Endothelial cell of umbilical vein (primary cell): ENCODE measurements around the gene ZBTB7C. TPM values are rescaled to one million over a fixed set of nuclear protein-coding genes. Genes with fewer than 3 reads are reported as not detected.

ENCODE experiments used
- BruUV-seq: library from RNA; stranded (reverse); fragments of 400-500 nt; replicated peaks from 2 replicates; lab custom pipeline; 2021; lab: Mats Ljungman, UMichigan
- CTCF ChIA-PET: fragments of 300-600, 350-600 bp; sonication (Branson Sonifier 250); formaldehyde crosslinking; loops from one replicate; lab custom pipeline; 2021; ENCODE audit warnings: antibody characterized with exemption, inconsistent platforms; lab: Charles Lee
- POLR2A ChIA-PET: fragments of 300-600, 350-600 bp; sonication (Branson Sonifier 250); formaldehyde crosslinking; loops from one replicate; lab custom pipeline; 2021; ENCODE audit warnings: antibody characterized with exemption, inconsistent platforms; lab: Charles Lee
- DNase-seq: peaks from one replicate; pipeline ENCODE4 v3.0.0-alpha.2; 2011; ENCODE audit warnings: low read depth, low spot score
- FAIRE-seq: peaks from 2 replicates; lab custom pipeline; 2011; peaks lifted over from hg19 to GRCh38; lab: Jason Lieb, UNC
- H2AFZ ChIP-seq: 2 replicates; pipeline ENCODE4 v1.6.0; 2012; ENCODE audit warnings: low read depth, low read length, control low read depth, inconsistent platforms
- H3K27ac ChIP-seq: 2 replicates; pipeline ENCODE4 v1.5.1; 2011; ENCODE audit warnings: low read depth, mild to moderate bottlenecking, control low read depth, low read length, moderate library complexity; ENCODE audit not compliant: insufficient read depth
- H3K27me3 ChIP-seq, 2 experiments: 2 replicates each; pipeline versions ENCODE4 v1.6.0 to v1.6.1; 2011; ENCODE audit warnings: low read length in 2 of 2, mixed read lengths in 1 of 2; ENCODE audit not compliant: control insufficient read depth in 2 of 2, insufficient read depth in 2 of 2
- H3K36me3 ChIP-seq, 2 experiments: 2 replicates in 1 of 2; 3 replicates in 1 of 2; pipeline ENCODE4 v1.5.1; 2011; ENCODE audit warnings: low read length in 2 of 2, mild to moderate bottlenecking in 1 of 2, moderate library complexity in 1 of 2; ENCODE audit not compliant: control insufficient read depth in 2 of 2, insufficient read depth in 2 of 2; ENCODE audit errors: extremely low read depth in 1 of 2
- H3K4me1 ChIP-seq: 3 replicates; pipeline ENCODE4 v1.5.1; 2011; ENCODE audit warnings: mild to moderate bottlenecking, low read length; ENCODE audit not compliant: control insufficient read depth, insufficient read depth; ENCODE audit errors: extremely low read depth
- H3K4me2 ChIP-seq: 2 replicates; pipeline ENCODE4 v1.6.1; 2011; ENCODE audit warnings: low read length, control low read depth, mixed read lengths; ENCODE audit not compliant: insufficient read depth
- H3K4me3 ChIP-seq, 3 experiments: fragments of 200-600 bp in 1 of 3; sonication (generic), shearing (Covaris generic) in 1 of 3; replicated peaks in 1 of 3; 2 replicates each; pipeline ENCODE4 v1.5.1; 2011 to 2016; ENCODE audit warnings: control low read depth in 3 of 3, low read length in 3 of 3, mild to moderate bottlenecking in 2 of 3, inconsistent platforms in 1 of 3, low read depth in 1 of 3, moderate library complexity in 1 of 3; ENCODE audit not compliant: insufficient read depth in 1 of 3
- H3K79me2 ChIP-seq: 2 replicates; pipeline ENCODE4 v1.6.0; 2012; ENCODE audit warnings: low read length, inconsistent platforms; ENCODE audit not compliant: control insufficient read depth, insufficient read depth
- H3K9ac ChIP-seq: replicated peaks from 2 replicates; pipeline ENCODE3; 2011; ENCODE audit warnings: low read length, control low read depth; ENCODE audit not compliant: insufficient read depth; ENCODE audit errors: extremely low read depth
- H3K9me1 ChIP-seq: replicated peaks from 3 replicates; pipeline ENCODE4 v1.6.0; 2011; ENCODE audit warnings: mild to moderate bottlenecking, low read length; ENCODE audit not compliant: control insufficient read depth, insufficient read depth; ENCODE audit errors: extremely low read depth
- H3K9me3 ChIP-seq: replicated peaks from 2 replicates; pipeline ENCODE4 v1.5.1; 2012; ENCODE audit warnings: low read length, inconsistent platforms; ENCODE audit not compliant: control insufficient read depth, insufficient read depth
- H4K20me1 ChIP-seq: replicated peaks from 2 replicates; pipeline ENCODE3; 2011; ENCODE audit warnings: mild to moderate bottlenecking, low read length; ENCODE audit not compliant: control insufficient read depth, insufficient read depth; ENCODE audit errors: extremely low read depth
- CTCF ChIP-seq, 2 donors: IDR thresholded peaks; 1 replicate in 1 of 2; 2 replicates in 1 of 2; pipeline ENCODE4 v1.5.1; 2011; ENCODE audit warnings: low read length in 2 of 2, mild to moderate bottlenecking in 2 of 2, moderate library complexity in 2 of 2, control low read depth in 1 of 2, inconsistent platforms in 1 of 2, low read depth in 1 of 2; ENCODE audit not compliant: insufficient read depth in 1 of 2; ENCODE audit errors: extremely low read depth in 1 of 2
- FOS ChIP-seq: IDR thresholded peaks from 2 replicates; pipeline ENCODE4 v1.6.1; 2011; ENCODE audit warnings: mild to moderate bottlenecking, low read length, moderate library complexity, borderline replicate concordance; ENCODE audit not compliant: insufficient read depth
- MAX ChIP-seq: IDR thresholded peaks from 2 replicates; pipeline ENCODE4 v1.6.1; 2011; ENCODE audit not compliant: insufficient read depth, insufficient read length
- MYC ChIP-seq: IDR thresholded peaks from one replicate; pipeline ENCODE4 v1.6.1; 2011; ENCODE audit warnings: mild to moderate bottlenecking, low read depth, low read length
- POLR2A ChIP-seq: IDR thresholded peaks from 2 replicates; pipeline ENCODE4 v1.6.1; 2012; ENCODE audit warnings: low read depth, mild to moderate bottlenecking, control low read depth, low read length
- POLR2AphosphoS5 ChIP-seq: IDR thresholded peaks from 2 replicates; pipeline ENCODE4 v1.6.1; 2012; ENCODE audit warnings: low read depth, mild to moderate bottlenecking, control low read depth, low read length, moderate library complexity; ENCODE audit not compliant: insufficient read depth
- dilution Hi-C: fragments of 300-500 bp; cut with MboI; formaldehyde crosslinking; loops from one replicate; pipeline ENCODE4 v1.15.0; 2019; ENCODE audit warnings: low sequenced_read_pairs; ENCODE audit not compliant: extremely low pct_ligation_motif_present
- intact Hi-C: fragments of 100-400 bp; cut with micrococcal nuclease; formaldehyde crosslinking; loops from one replicate; pipeline ENCODE4 v1.10.0; 2022
- polyA plus RNA-seq, 4 experiments: library from polyadenylated mRNA; depleted of rRNA in 3 of 4; stranded (reverse) in 3 of 4; unstranded in 1 of 4; fragments of >200 nt; gene quantifications; 2 replicates each; pipeline versions ENCODE4 v1.2.1 to v1.2.3, GENCODE V29; 2011 to 2012; ENCODE audit warnings: missing spikeins in 1 of 4
- total RNA-seq: library from RNA; stranded (reverse); gene quantifications from 2 replicates; pipeline ENCODE4 v1.2.3, GENCODE V29; 2021

The ZBTB7C gene
- total and polyA plus RNA-seq, 2 donors (not counting 3 experiments of a cell fraction or from before 2014, with no cell fraction given) = not detected

GRCh38 chr18:48446582-48447225, 37.5 kb upstream of the ZBTB7C start:
- H3K4me1 ChIP-seq = no peaks in the 10 kb centered on the region
- dilution Hi-C loops (no loop called here), intact Hi-C loops (loop anchor here (1.0 to 5.0 kb wide), 7 partner anchors 36 to 674 kb away; no protein-coding TSS in a partner anchor)
- H4K20me1 ChIP-seq = no peaks in the 10 kb centered on the region
- no peak overlapping the region for H3K4me2 ChIP-seq
- peak overlapping the region; percentile 28 for H2AFZ ChIP-seq
- no peaks in the 10 kb centered on the region for H3K36me3 ChIP-seq
- H3K4me3 ChIP-seq = no peak overlapping the region
- CTCF ChIA-PET = interaction anchor here (1.0 to 3.6 kb wide), 5 partner anchors 9 to 416 kb away, joined by 3 to 15 read pairs (median 4); no protein-coding TSS in a partner anchor
- H3K9me1 ChIP-seq = no peaks in the 10 kb centered on the region
- no peaks in the 10 kb centered on the region for H3K79me2 ChIP-seq
- TF ChIP-seq POLR2A (no peak), CTCF (IDR thresholded peaks at IDR 0.05; ENCODE audit: extremely low read depth in 1 of 2, insufficient read depth in 1 of 2, low read depth in 1 of 2, low read length in 2 of 2) (peak; percentile 86 to 97)
- no peak overlapping the region for H3K9ac ChIP-seq
- FAIRE-seq (peak; percentile 92), DNase-seq (peak; percentile 57)
- no TSS peak for BruUV-seq
- H3K27me3 ChIP-seq = peaks cover 22 to 27% of the 10 kb centered on the region in 2 experiments
- no peaks in the 10 kb centered on the region for H3K9me3 ChIP-seq
- POLR2A ChIA-PET = no interaction called here
- no peak overlapping the region for H3K27ac ChIP-seq

- Histone ChIP-seq H3K9ac (no peak overlapping the region), H4K20me1 (no peaks in the 10 kb centered on the region), H3K4me2 (no peak overlapping the region), H3K79me2 (no peaks in the 10 kb centered on the region), H3K4me3 (no peak overlapping the region), H3K27ac (no peak overlapping the region), H3K36me3 (no peaks in the 10 kb centered on the region), H3K9me3 (no peaks in the 10 kb centered on the region), H3K27me3 (peaks cover 23 to 34% of the 10 kb centered on the region in 2 experiments), H3K4me1 (peaks cover 7% of the 10 kb centered on the region), H2AFZ (no peak overlapping the region), H3K9me1 (no peaks in the 10 kb centered on the region)
- no TSS peak for BruUV-seq
- ChIA-PET POLR2A (no interaction called here), CTCF (interaction anchor here (0.5 to 3.7 kb wide), 52 partner anchors 9 to 1758 kb away, joined by 3 to 37 read pairs (median 3); no protein-coding TSS in a partner anchor)
- no peak for TF ChIP-seq FOS
- TF ChIP-seq MAX = no peak
- peak; percentile 89 to 95 for TF ChIP-seq CTCF (IDR thresholded peaks at IDR 0.05; ENCODE audit: extremely low read depth in 1 of 2, insufficient read depth in 1 of 2, low read depth in 1 of 2, low read length in 2 of 2)
- TF ChIP-seq POLR2AphosphoS5 = no peak
- TF ChIP-seq MYC = no peak
- TF ChIP-seq POLR2A = no peak
- DNase-seq = peak; percentile 64
- FAIRE-seq = peak; percentile 96
- dilution Hi-C loops (no loop called here), intact Hi-C loops (loop anchor here (1.0 to 5.0 kb wide), 2 partner anchors 219 to 283 kb away; no protein-coding TSS in a partner anchor)
These were observed 36.4 kb upstream of the ZBTB7C start for GRCh38 chr18:48445540-48445939.
